ENCODE results near the gene DLEU7. TPM values are rescaled to one million over a fixed set of nuclear protein-coding genes. Genes with fewer than 3 reads are reported as not detected.
A peak's percentile ranks its signal among the peaks of the same experiment; 100 is the strongest.

DLEU7 gene
- 0.12 TPM in 1 of 2 replicates, not detected in the other for total RNA-seq (2014; rRNA removed; shearing (Covaris generic))

GRCh38 chr13:50843257-50844083 is at the start of gene DLEU7:
TSS of gene DLEU7 (minus strand) at chr13:50843692. CDS start at chr13:50843646, 46 bp downstream.
- DNase-seq (ENCODE audit: low read depth), result no peak

GRCh38 chr13:50892210-50892944 is 48.9 kb upstream of the DLEU7 start:
- no peak for DNase-seq (ENCODE audit: low read depth)

GRCh38 chr13:50891206-50891605 is 47.7 kb upstream of the DLEU7 start:
- DNase-seq (ENCODE audit: low read depth), result no peak

GRCh38 chr13:50889317-50889716 is 45.8 kb upstream of the DLEU7 start:
- no peak for DNase-seq (ENCODE audit: low read depth)

- no peak for DNase-seq (ENCODE audit: low read depth)
Measured at GRCh38 chr13:50888362-50888761, 44.9 kb upstream of the DLEU7 start.

- DNase-seq (ENCODE audit: low read depth), result no peak
Measured at GRCh38 chr13:50887151-50887550, 43.7 kb upstream of the DLEU7 start.

- DNase-seq (ENCODE audit: low read depth), result no peak
Measured at GRCh38 chr13:50884265-50884664, 40.8 kb upstream of the DLEU7 start.

GRCh38 chr13:50883728-50884127 is 40.2 kb upstream of the DLEU7 start:
- DNase-seq (ENCODE audit: low read depth), result no peak

GRCh38 chr13:50882816-50883435 is 39.4 kb upstream of the DLEU7 start:
- no peak for DNase-seq (ENCODE audit: low read depth)

- no peak for DNase-seq (ENCODE audit: low read depth)
Measured at GRCh38 chr13:50873991-50874390, 30.5 kb upstream of the DLEU7 start.

- no peak for DNase-seq (ENCODE audit: low read depth)
Measured at GRCh38 chr13:50873467-50873866, 30.0 kb upstream of the DLEU7 start.

- no peak for DNase-seq (ENCODE audit: low read depth)
Measured at GRCh38 chr13:50871405-50871804, 27.9 kb upstream of the DLEU7 start.

- no peak for DNase-seq (ENCODE audit: low read depth)
Measured at GRCh38 chr13:50867637-50867945, 24.1 kb upstream of the DLEU7 start.

GRCh38 chr13:50866817-50867636 is 23.5 kb upstream of the DLEU7 start:
- DNase-seq (ENCODE audit: low read depth), result no peak

GRCh38 chr13:50864492-50864891 is 21.0 kb upstream of the DLEU7 start:
- no peak for DNase-seq (ENCODE audit: low read depth)

- DNase-seq (ENCODE audit: low read depth), result no peak
Measured at GRCh38 chr13:50855681-50856080, 12.2 kb upstream of the DLEU7 start.

GRCh38 chr13:50850445-50850844 is 7.0 kb upstream of the DLEU7 start:
- DNase-seq (ENCODE audit: low read depth), result no peak

- no peak for DNase-seq (ENCODE audit: low read depth)
Measured at GRCh38 chr13:50847501-50847900, 4.0 kb upstream of the DLEU7 start.

- DNase-seq (ENCODE audit: low read depth), result no peak
Measured at GRCh38 chr13:50846861-50847475, 3.5 kb upstream of the DLEU7 start.

GRCh38 chr13:50845211-50845610 is 1.7 kb upstream of the DLEU7 start:
- DNase-seq (ENCODE audit: low read depth), result peak; percentile 21

GRCh38 chr13:50844084-50844875 is 788 bp upstream of the DLEU7 start:
- no peak for DNase-seq (ENCODE audit: low read depth)
